HL-60/S4 treated with retinoic acid at 250 ng/mL for 4 days and 3 days (cell line): Measurements from ENCODE around the gene GPHN.

Source experiments
- in situ Hi-C: fragments of 300-500 bp; cut with MboI; formaldehyde crosslinking; loops from 2 replicates; pipeline ENCODE4 v1.7.0; 2022; ENCODE audit warnings: low sequenced_read_pairs

Gene GPHN

GRCh38 chr14:66596241-66596985 is 88.5 kb downstream of the GPHN start:
- in situ Hi-C loops: no loop called here

- in situ Hi-C loops: no loop called here
These were observed 92.5 kb downstream of the GPHN start for GRCh38 chr14:66600416-66600815.

GRCh38 chr14:66601932-66602578 is 94.1 kb downstream of the GPHN start:
- in situ Hi-C loops: no loop called here

GRCh38 chr14:66603945-66604344 is 96.0 kb downstream of the GPHN start:
- in situ Hi-C loops: no loop called here

- in situ Hi-C loops: no loop called here
These were observed 98.9 kb downstream of the GPHN start for GRCh38 chr14:66606826-66607225.

- in situ Hi-C loops: no loop called here
These were observed 102.2 kb downstream of the GPHN start for GRCh38 chr14:66610154-66610563.

GRCh38 chr14:66613344-66613743 is 105.4 kb downstream of the GPHN start:
- in situ Hi-C loops: no loop called here

- in situ Hi-C loops: no loop called here
These were observed 112.0 kb downstream of the GPHN start for GRCh38 chr14:66619952-66620351.

- in situ Hi-C loops: no loop called here
These were observed 115.9 kb downstream of the GPHN start for GRCh38 chr14:66623838-66624237.

GRCh38 chr14:66624336-66624937 is 116.5 kb downstream of the GPHN start:
- in situ Hi-C loops: no loop called here

- in situ Hi-C loops: no loop called here
These were observed 120.7 kb downstream of the GPHN start for GRCh38 chr14:66628636-66629035.

GRCh38 chr14:66629499-66629898 is 121.6 kb downstream of the GPHN start:
- in situ Hi-C loops: no loop called here

GRCh38 chr14:66634876-66635275 is 126.9 kb downstream of the GPHN start:
- in situ Hi-C loops: no loop called here

- in situ Hi-C loops: no loop called here
These were observed 127.5 kb downstream of the GPHN start for GRCh38 chr14:66635435-66635834.

GRCh38 chr14:66636240-66636639 is 128.3 kb downstream of the GPHN start:
- in situ Hi-C loops: no loop called here

GRCh38 chr14:66638689-66639088 is 130.7 kb downstream of the GPHN start:
- in situ Hi-C loops: no loop called here

- in situ Hi-C loops: no loop called here
These were observed 134.1 kb downstream of the GPHN start for GRCh38 chr14:66641861-66642635.

- in situ Hi-C loops: no loop called here
These were observed 135.4 kb downstream of the GPHN start for GRCh38 chr14:66643344-66643743.

GRCh38 chr14:66645716-66646115 is 137.8 kb downstream of the GPHN start:
- in situ Hi-C loops: no loop called here

GRCh38 chr14:66649498-66649897 is 141.6 kb downstream of the GPHN start:
- in situ Hi-C loops: no loop called here

GRCh38 chr14:66650491-66650911 is 142.6 kb downstream of the GPHN start:
- in situ Hi-C loops: no loop called here
